GM19395 (cell line): ENCODE data around the gene MTCH2.
"Not testable (repeated sequence)": the region's sequence is repeated elsewhere in the genome, so short reads cannot be mapped to it uniquely, and the experiment has no call there.

ENCODE experiments used
- ATAC-seq: cut with Tn5 transposase; IDR thresholded peaks from one replicate; pipeline ENCODE4 v1.9.1; 2021; ENCODE audit warnings: mild to moderate bottlenecking, moderate library complexity; ENCODE audit not compliant: unreplicated experiment

Gene MTCH2

DNA sequence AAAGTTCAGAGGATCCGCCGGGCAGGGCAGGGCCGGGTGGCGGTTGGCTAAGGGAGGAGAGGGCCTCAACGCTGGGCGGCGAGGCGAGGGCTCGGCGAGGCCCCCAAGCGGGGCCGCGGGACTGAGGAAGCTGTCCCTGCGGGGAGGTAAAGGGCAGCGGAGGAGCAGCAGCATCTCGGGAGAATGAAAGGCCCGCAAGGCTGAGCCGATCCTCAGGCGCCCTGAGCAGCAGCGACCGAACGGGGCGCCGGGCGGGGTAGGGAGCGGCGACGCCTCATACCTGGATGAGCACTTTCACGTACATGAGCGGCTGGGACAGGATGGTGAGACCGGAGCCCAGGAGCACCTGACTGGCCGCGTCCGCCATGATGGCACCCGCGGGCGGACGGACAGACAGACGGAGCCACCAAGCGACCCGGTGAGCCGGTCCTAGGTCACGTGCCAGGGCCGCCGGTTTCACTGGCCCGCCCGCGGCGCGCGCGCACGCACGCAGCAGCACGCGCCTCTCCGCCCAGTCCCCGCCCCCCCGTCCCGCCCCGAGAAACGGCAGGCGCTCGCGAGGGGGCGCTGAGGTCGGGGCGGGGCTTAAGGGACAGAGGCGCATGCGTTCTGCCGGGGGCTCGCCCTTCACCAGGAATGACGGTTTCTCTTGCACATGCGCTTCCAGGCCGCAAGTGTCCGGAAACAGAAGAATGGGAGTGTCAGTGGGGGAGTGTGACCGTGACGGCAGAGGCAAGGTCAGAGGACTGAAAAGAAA is at the start of gene MTCH2:
Gene MTCH2, minus strand, starts transcription at position 461 of the 757 bp plus-strand sequence. Its CDS starts 94 bp downstream, at position 367.
- peak; percentile 88 for ATAC-seq

GRCh38 chr11:47691979-47692378 is 49.6 kb upstream of the MTCH2 start:
- ATAC-seq, result no peak

GRCh38 chr11:47689480-47689879 is 47.1 kb upstream of the MTCH2 start:
- ATAC-seq, result no peak

DNA sequence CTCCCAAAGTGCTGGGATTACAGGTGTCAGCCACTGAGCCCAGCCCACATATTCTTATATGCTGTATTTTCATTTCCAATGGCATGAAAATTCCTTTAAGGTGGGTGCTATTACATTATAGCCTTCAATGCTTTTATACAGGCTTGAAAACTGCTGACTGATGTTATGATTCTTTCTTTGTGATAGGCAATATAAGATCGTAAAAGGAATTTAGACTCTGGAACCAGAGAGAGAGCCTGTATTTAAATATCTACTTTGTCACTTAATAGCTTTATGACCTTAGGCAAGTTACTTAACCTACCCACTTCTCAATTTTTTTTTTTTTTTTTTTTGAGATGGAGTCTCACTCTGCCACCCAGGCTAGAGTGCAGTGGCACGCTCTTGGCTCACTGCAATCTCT is 46.6 kb upstream of the MTCH2 start:
- ATAC-seq, result no peak

GRCh38 chr11:47688111-47688510 is 45.8 kb upstream of the MTCH2 start:
- no peak for ATAC-seq

GRCh38 chr11:47686704-47687103 is 44.3 kb upstream of the MTCH2 start:
- not testable (repeated sequence) for ATAC-seq

DNA sequence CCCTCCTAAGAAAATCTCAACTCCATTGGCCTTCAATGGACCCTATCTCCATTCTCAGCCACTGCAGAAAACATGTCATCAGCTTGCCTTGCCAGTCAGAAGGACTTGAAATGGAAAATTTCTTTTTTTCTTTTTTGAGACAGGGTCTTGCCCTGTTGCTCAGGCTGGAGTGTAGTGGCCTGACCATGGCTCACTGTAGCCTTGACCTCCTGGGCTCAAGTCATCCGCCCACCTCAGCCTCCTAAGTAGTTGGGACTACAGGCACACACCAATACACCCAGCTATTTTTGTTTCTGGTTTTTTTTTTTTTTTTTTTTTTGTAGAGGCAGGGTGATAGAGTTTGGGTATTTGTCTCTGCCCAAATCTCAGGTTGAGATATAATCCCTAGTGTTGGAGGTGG is 43.8 kb upstream of the MTCH2 start:
- no peak for ATAC-seq

- no peak for ATAC-seq
These were observed 33.5 kb upstream of the MTCH2 start for GRCh38 chr11:47675851-47676250.

DNA sequence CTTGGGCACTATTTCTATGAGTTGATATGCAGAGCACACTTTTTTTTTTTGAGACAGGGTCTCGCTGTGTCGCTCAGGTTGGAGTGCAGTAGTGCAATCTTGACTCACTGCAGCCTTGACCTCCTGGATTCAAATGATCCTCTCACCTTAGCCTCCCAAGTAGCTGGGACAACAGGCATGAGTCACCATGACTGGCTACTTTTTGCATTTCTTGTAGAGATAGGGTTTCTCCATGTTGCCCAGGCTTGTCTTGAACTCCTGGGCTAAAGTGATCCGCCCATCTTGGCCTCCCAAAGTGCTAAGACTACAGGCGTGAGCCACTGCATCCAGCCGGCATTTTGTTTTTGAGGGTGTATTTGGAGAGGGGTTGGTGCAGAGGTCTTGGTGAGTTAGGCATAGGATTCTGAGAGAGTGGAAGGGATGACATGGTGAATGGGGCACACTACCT is 29.9 kb upstream of the MTCH2 start:
- no peak for ATAC-seq

DNA sequence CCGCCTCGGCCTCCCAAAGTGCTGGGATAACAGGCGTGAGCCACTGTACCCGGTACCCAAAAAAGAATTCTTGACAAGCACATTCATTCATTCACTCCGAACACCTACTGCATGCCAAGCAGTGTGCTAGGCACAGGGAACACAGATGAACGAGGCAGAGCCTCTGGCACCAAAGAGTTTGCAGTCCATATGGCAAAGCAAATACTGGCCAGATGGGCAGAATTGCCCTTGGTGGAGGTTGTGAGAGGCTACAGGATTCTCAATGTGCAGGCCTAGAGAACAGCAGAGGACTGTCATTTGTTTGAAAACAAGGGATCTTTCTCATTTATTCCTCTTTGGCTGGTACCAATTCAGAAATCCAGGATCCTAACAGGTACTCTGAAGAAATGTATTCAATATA is 27.5 kb upstream of the MTCH2 start:
- ATAC-seq, result no peak

- ATAC-seq, result no peak
These were observed 26.3 kb upstream of the MTCH2 start for GRCh38 chr11:47668665-47669064.

DNA sequence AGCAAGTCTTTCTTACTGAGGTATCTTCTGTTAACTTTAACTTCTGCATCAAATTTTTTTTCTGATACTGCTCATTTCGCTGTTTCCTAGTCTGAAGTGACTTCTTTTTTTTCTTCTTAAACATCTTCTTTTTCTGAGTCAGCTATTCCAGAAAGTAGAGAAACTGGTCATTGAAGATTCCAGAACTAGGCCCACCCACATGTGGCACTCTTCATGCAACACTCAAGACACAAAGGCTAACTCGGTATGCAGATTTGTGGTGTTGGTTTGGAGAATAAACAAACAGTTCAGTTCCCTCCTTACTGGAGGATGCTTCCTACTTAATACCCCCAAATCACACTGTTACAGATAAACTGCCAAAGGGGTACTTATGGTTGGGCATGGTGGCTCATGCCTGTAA is 25.2 kb upstream of the MTCH2 start:
- ATAC-seq, result no peak

DNA sequence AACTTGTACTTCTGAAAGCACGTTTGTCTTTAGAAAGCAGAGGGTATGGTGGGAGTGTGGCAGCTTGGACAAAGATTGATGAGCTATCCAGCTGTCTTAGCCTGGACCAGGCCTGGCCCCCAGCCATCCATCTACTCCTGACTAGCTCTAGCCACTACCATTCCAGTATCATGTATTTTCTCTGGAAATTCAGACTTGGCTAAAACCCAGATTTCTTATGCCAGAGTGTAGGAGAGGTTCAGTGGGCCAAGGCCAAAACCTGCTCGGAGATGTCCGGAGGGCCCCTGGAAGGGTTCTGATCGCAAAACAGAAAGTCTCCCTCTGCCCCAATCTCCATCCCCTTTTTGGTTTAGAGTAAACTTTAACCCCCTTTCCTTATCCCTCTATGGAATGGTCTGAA is 24.8 kb upstream of the MTCH2 start:
- no peak for ATAC-seq

- not testable (repeated sequence) for ATAC-seq
These were observed 22.6 kb upstream of the MTCH2 start for GRCh38 chr11:47664936-47665335.

DNA sequence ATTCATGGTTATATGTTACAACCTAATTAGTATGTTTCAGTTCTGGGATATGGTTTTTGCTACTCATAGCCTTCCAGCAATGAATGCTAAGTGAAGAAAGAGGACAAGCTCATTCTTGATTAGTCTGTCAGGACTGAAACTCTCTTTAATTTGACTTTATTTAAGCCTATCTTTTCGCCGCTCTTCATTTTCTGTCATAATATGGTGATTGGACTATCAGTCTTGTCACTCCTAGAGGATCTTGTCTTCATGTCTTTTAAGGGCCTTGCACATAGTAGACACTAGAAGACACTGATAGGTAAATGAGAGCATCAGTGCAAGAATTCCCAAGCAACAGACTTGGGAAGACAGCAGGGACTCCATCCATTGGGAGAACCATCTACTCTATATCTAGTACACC is 18.9 kb upstream of the MTCH2 start:
- no peak for ATAC-seq

- ATAC-seq, result no peak
These were observed 16.9 kb upstream of the MTCH2 start for GRCh38 chr11:47659276-47659675.

DNA sequence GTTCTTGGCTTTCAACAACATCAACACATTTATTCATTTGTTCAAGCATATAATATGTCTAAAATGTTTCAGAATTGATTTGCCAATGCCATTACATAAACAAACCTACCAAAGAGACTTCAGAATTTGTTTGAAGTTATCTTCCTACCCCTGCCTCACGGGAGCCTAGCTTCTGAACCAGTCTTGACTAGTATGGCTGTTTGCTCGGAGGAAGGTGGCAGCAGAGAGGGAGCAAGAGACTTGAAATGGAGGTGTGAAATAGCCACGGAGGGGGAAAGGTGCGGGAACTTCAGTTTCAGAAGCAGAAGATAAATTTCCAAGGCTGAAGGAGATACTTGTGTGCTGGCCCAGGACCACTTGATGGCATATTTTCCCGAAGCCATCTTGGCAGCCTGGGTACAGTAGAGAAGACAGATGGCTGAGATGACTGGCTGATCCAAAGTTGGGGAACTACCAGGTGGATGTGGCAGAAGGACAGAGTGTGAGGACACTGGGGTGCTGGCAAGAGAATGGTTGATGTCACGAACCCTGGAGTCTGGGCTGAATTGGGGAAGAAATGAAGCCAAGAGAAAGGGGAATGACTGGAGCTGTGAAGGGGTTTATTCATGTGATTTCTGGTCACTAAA is 14.0 kb upstream of the MTCH2 start:
- no peak for ATAC-seq

DNA sequence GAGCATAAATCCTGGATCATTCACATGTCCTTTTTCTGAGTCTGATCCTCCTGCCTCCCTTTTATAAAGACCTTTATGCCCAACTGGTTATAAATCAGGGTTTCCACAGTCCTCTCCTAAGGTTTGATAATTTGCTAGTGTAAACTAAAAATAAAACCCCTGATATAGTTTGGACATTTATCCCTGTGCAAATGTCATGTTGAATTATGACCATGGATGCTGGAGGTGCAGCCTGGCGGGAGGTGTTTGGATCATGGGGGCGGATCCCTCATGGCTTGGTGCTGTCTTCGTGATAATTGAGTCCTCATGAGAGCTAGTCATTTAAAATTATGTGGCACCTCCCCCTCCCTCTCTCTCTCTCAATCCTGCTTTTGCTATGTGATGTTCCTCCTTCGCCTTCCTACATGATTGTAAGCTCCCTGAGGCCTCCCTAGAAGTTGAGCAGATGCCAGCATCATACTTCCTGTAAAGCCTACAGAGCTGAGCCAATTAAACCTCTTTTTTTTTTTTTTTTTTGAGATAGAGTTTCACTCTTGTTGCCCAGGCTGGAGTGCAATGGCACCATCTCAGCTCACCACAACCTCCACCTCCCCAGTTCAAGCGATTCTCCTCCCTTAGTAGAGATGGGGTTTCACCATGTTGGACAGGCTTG is 9.6 kb upstream of the MTCH2 start:
- ATAC-seq, result no peak

- ATAC-seq, result no peak
These were observed 6.9 kb upstream of the MTCH2 start for GRCh38 chr11:47649276-47649675.

GRCh38 chr11:47646019-47646418 is 3.7 kb upstream of the MTCH2 start:
- ATAC-seq, result no peak

DNA sequence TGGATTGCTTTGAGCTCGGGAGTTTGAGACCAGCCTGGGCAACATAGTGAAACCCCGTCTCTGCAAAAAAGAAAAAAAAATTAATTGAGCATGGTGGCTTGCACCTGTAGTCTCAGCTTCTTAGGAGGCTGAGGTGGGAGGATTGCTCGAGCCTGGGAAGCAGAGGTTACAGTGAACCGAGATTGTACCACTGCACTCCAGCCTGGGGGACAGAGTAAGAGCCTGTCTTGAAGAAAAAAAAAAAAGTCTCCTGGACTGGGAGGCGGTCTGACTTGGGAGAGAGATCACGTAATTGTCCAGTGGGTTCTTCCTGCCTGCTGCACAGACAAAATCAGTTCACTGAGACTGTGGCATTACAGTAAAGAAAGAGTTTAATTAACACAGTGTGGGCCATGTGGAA is 3.1 kb upstream of the MTCH2 start:
- ATAC-seq, result no peak

GRCh38 chr11:47641600-47642098 is 710 bp downstream of the MTCH2 start:
- ATAC-seq, result no peak
